ENCODE data around the gene KLC4. TPM values are rescaled to one million over a fixed set of nuclear protein-coding genes. Genes with fewer than 3 reads are reported as not detected.
A peak's percentile ranks its signal among the peaks of the same experiment; 100 is the strongest.
"Not testable (repeated sequence)": the region's sequence is repeated elsewhere in the genome, so short reads cannot be mapped to it uniquely, and the experiment has no call there.

KLC4 gene
- total RNA-seq, 1 donor, result 33.7 TPM

DNA sequence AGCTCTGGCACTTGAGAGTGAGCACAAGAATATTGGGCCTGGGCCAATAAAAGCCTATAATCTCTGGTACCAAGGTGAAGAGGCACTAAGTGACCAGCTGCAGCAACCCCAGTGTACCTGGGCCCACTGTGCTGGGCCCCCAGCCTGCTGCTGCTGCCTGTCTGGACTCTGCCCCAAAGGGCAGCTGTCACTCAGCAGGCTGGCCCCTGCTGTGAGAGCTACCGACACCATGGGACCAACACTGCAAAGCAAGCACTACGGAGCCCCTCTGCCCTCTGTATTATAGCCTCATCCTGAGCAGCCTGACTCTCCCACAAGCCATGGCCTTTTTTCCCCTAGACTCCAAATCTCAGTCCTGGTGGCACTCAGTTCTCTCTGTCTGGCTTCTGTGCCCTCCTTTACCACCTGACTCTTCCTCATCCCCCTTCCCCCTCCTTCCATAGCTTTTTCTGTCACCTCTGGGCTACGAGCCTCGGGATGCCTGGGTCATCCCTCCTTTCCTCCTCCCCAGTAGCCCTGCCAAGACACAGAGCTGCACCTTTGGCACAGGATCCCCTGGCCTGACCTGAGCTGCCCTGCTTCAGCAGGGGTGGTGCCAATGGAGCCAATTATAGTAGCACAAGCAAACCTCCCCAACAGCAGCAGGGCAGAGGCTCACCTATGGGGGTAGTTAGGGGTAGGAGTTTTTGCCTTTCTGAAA is 23.8 kb upstream of the KLC4 start:
- no peak for DNase-seq (ENCODE audit: low read depth in 2 of 3, low spot score in 2 of 3)

DNA sequence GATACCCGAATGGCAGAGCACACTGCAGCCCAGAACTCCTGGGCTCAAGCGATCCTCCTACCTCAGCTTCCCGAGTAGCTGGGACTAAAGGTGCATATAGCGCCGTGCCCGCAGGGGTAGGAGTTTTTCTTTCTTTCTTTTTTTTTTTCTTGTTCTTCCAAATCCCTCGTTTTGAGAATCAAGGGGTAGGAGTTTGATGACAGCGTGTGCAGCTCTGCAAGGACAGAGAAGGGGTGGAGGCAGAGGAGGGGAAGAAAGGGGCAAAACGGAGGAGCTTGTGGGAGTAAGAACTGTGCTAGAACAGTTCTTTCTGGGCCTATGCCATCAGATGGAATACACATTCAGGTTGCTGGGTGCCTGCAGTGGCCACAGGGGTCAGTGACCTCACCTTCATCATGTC is 22.7 kb upstream of the KLC4 start:
- DNase-seq (ENCODE audit: low read depth in 2 of 3, low spot score in 2 of 3), result no peak

DNA sequence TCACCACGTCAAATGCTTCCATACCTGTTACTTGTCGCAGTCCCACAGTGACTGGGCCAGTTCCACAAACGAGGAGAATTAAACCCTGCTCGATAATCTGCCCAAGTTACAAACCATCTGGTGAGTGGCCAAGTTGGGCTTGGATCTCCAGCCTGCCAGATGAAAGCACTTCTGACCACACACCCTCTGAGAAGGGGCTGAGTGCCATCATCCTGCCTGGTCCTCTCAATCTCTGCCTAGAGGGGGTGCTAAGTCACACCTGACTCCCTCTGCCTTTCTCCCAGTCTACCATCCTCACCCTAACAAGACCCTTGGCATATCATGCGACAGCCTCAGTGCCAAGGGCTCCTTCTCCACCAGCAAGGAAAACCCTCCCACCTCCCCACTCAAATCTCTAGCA is 22.2 kb upstream of the KLC4 start:
- DNase-seq (ENCODE audit: low read depth in 2 of 3, low spot score in 2 of 3), result no peak

DNA sequence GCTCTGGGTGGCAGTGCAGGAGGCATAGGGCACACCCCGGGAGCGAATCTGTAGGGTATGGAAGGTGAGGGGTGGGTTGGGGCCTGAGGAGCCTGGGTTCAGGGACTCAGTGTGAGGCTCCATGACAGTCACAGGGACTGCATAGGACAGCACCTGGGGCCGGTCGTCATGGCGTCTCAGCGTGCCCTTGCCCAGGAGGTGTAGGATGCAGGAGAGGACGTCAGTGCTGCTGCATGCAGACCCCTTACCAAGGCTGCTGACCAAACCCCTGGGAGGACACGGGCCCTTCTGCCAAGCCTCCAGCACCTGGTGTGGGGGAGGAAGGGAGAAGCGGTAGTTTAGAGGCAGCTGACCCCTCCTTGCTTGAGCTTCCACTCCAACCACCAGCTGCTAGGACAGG is 21.7 kb upstream of the KLC4 start:
- no peak for DNase-seq (ENCODE audit: low read depth in 2 of 3, low spot score in 2 of 3)

DNA sequence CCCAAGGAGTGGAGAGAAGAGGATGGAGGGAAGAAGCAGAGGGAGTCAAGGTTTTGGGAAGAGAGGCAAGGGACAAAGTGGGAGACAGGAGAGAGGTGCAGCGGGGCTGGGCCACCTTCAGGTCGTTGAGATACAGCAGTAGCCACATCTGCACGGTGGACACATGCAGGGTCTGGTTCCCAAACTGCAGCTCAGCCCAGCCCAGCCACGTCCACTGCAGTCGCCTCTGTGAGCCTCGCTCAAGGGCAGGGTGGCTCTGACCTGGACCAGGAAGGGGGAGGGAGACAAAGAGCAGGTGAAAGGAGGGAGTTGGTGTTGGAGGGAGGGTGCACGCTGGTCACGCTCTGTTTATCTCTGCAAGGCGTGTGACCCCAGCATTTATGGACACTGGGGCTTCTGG is 20.7 kb upstream of the KLC4 start:
- DNase-seq (ENCODE audit: low read depth in 2 of 3, low spot score in 2 of 3), result no peak

DNA sequence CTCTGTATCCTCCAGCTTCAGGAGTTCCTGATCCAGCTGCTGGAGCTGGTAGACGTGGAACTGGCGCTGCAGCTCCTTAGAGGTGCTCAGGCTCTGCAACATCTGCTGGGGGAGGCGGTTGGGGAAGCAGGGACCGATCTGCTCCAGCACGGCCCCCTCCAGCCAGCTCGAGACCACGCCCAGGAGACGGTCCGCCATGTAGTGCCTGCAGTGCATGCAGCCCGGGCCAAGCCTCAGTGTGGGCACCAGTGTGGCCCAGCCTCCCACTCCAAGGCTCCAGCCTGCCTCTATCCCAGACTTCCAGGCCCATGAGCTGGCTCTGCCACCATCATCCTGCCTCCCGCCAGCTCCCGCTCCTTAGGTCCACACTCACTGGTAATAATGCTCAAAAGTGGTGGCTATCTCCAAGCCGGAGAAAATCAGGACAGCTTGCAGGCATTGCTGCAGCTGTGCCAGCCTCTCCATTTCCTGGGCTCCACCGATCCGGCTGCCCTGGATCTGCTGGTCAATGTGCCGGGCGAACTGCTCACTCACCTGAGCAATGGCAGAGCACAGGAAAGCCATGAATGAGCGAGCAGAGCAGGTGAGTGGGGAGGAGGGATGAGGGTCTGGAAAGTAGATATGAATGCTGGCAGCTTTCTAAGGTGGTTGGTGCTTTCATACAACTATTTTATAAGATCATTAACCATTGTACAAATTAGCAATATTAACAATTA is 18.7 kb upstream of the KLC4 start:
- DNase-seq (ENCODE audit: low read depth in 2 of 3, low spot score in 2 of 3), result no peak

DNA sequence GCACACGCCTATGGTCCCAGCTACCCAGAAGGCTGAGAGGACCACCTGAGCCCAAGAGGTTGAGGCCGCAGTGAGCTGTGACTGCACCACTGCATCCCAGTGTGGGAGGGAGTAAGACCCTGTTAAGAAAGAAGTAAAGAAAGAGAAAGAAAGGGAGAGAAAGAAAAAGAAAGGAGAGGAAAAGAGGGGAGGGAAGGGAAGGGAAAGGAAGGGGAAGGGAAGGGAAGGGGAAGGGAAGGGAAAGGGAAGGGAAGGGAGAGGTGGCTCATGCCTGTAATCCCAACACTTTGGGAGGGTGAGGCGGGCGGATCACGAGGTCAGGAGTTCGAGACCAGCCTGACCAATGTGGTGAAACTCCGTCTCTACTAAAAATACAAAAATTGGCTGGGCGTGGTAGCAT is 18.0 kb upstream of the KLC4 start:
- not testable (repeated sequence) for DNase-seq (ENCODE audit: low read depth in 2 of 3, low spot score in 2 of 3)

DNA sequence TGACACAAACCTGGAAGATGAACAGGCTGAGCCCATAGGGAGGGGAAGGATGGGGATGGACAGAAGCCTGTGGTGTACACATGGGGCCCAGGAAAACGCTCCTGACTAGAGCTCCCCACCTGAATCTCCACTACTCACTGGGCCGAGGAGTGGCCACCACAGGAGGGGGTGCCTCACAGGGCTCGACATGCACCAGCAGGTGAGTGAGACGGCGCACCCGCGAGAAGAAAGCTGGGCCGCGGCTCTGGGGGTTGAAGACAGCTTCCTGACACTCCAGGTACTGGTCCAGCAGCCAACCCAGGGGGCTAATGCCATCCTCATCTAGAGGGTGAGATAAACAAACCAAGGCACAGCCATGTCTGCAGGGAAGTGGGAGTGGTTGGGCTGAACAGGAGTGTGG is 16.1 kb upstream of the KLC4 start:
- DNase-seq (ENCODE audit: low read depth in 2 of 3, low spot score in 2 of 3), result no peak

DNA sequence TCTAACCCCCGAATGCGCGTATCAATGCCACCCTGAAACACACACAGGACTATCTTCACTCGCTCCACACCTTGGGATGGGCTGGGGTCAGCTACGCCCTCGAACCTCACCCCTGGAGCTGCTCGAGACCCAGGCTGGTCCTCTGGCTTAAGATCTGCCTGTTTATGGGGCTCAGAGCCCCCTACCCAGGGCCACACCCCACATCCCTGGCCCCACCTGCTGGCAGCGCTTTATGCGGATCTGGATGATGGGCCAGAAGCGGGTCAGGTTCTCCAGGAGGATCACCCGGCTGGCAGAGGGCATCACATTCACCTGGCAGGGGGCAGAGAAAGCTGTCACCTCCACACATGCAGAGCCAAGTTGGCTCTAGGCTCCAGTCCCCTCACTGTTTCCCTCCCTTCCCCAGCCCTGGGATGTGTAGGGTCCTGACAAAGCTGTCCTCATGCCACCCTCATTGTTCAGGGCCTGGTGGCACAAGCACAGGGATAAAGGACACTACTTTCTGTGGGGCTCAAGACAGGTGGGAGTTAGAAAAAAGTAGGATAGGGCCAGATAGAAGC is 14.0 kb upstream of the KLC4 start:
- DNase-seq (ENCODE audit: low read depth in 2 of 3, low spot score in 2 of 3), result no peak

DNA sequence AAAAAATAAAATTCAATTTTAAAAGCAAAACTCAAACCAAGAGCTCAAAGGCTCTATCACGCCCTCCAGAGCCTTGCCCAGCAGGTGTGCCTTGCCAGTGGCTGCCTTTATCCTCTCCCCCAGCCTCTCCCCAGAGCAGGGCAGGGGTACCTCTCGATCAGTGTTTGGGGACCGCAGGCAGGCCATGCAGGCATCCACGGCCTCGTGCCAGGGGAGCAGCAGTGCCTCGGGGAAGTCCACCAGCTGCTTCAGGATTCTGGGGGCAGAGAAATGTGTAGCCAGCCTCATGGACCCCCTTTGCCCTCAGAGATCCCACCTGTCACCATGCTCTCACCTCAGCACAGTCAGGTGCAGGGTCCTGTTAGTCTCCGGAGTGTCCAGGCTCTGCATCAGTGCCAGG is 11.4 kb upstream of the KLC4 start:
- DNase-seq (ENCODE audit: low read depth in 2 of 3, low spot score in 2 of 3), result no peak

DNA sequence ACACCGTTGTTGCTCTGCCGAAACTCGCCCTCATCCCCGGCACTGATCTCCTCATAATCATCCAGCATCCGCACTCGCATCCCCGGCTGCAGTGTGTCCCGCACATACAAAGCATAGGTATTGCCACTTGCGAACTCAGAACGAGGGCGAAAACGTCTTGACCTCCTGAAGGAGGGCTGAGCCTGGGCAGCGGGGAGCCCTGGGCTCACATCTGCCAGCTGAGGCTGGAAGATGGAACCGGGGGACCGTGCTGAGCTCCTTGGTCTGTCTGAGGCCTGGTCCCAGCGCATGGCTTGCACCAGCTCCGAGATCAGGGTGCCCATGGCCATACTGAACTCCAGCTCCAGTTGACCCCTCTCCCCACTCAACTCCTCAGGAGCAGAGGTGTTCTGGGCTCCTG is 8.4 kb upstream of the KLC4 start:
- DNase-seq (ENCODE audit: low read depth in 2 of 3, low spot score in 2 of 3), result no peak

DNA sequence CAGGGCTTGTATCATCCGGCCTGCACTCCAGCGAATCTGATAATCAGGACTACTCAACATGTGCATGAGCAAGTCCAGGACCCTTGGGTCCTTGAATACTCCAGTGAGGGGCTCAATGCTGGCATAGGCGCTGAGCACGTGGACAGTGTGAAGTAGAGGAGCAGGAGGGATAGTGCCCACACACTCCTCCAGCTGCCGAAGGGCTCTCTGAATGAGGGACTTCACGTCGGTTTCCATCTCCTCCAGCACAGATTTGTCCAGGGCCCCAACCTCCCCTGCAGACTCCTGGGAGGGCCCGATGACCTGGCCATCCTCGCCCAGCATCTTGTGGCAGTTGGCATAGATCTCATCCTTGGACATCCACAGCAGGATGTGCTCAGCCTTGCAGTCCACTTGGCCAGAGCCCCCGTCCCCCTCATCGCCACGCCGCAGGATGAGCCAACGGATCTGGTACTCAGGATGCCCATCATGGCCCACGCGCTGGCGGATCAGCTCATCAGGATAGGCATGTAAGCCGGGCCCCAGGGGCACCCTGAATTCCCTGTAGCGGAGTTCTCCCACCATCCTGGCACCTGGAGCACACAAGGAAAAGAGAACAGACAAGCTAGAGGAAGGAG is 7.1 kb upstream of the KLC4 start:
- DNase-seq (ENCODE audit: low read depth in 2 of 3, low spot score in 2 of 3), result no peak

DNA sequence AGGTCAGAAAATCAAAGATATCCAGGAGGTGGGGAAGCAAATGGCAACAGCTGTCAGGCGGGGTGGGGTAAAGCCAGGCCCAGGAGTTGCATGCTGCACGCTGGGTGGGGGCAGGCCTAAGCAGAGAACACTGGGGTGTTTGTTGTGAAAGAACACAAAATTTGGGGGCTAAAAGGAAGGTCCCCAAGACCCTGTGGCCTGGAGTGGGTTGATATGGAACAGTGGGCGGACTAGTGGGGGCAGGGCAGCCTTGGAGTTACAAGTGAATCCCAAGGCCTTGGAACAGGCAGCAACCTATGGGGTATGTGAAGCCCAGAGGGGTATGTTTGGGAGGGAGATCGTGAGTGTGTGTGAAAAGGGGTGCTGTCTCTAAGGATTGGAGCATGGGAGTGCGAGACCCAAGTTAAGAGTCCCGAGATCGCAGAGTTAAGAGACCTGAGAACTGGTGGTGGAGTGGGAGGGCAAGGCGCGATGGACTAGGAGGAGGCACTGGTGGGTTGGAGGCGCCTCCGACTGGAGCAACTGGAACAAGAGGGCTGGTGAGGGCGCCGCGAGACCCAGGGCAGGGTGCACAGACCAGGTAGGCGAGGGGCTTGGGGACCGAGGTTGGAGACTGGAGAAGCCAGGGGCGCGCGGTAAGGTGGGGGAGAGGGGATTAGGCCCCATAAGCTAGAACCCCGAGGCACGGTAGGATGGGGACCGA is 6.4 kb upstream of the KLC4 start:
- no peak for DNase-seq (ENCODE audit: low read depth in 2 of 3, low spot score in 2 of 3)

DNA sequence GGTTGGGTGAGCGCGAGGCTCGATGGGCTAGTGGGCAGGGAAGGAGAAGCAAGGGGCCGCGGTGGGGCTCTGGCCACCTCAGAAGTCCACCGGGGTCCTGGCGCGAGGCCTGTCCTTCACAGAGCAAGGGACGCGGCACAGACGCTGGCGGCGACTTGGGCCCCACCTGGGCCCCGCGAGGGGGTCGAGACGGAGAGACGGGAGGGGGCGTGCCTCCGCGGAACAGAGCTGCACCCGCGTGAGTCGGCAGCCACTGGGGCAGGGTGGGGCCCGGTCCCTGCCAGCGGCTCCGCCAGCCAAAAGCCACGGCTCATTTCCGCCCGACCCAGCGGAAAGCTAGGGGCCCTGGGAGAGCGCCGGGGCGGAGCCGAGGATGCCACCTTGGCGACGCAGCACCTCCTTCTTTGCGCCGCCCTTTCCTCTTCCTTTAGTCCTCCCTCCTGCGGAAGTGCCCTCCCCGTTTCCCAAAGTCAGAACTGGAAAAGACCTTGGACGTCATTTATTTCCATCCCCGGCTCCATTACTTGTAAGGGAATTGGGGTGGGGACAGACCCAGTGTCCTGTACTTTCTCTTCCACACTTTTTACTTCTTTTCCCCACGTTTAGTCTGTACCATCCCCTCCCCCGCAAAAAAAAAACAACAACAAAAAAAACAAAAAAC is 5.8 kb upstream of the KLC4 start, which contains the start of gene CUL7:
TSS of gene CUL7 (minus strand) at position 307 of the 661 bp plus-strand sequence. CDS start 1,063 bp downstream, outside the sequence.
- DNase-seq (ENCODE audit: low read depth in 2 of 3, low spot score in 2 of 3), result peak; percentile 74 to 94 (median 90)

DNA sequence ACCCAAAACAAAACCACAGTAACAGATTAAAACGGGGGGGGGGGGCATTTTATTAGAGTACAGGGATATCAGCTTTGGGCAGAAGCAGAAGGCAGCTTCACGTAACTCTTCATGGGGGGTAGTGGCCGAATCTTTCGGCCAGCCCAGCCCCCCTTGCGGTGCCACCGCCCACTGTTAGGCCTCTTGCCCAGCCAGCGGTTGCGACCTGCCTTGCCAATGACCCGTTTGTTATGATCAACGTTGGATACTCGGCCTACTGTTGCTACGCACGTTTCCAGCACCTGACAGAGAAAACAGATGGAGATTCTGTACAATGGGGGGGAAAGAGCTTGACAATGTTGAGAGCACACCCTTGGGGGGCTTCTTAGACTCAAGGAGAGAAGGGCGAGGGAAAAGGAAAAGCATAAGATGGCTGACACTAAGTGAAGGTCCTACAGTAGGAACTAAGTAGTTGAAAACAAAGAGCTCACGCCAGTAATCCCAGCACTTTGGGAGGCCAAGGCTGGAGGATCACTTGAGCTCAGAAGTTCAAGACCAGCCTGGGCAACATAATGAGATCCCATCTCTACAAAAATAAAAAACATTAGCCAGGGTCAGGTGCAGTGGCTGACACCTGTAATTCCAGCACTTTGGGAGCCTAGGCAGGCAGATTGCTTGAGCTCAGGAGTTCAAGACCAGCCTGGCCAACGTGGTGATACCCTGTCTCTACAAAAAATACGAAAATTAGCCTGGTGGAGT is 5.1 kb upstream of the KLC4 start:
- no peak for DNase-seq (ENCODE audit: low read depth in 2 of 3, low spot score in 2 of 3)

DNA sequence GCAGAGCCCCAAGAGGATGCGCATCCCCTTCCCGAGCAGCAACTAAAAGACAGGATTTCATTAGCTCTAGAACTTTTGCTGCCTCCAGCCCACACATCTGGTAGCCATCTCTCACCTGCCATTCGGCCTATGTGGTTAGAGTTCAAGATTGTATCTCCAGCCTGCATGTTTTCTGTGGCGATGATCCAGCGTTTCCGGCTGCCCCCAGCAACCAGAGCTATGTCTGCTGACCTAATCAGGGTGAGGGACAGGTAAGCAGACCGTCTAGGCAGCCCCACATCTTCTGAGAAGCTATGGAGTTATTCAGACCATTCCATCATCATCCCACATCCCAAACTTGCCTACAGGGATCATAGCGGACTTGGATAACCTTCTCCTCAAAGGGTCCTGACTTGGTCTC is 3.5 kb upstream of the KLC4 start:
- no peak for DNase-seq (ENCODE audit: low read depth in 2 of 3, low spot score in 2 of 3)

DNA sequence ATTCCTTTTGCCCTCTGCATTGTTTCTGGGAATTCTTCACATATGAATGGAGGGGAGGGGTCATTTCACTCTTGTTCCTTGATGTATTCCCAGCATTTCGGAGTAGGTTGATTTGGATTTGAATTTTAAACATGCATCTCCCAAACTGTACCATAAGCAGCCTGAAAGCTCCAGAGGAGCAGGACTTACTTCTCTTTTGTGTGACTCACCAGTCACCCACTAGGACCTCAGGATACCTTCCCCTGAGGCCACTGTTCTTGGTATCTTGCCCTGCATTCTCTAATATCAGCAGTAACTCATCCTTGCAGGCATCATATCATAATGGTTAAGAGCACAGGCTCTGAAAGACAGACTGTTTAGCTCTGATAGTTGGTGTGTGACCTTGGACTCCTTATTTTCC is 900 bp upstream of the KLC4 start:
- no peak for DNase-seq (ENCODE audit: low read depth in 2 of 3, low spot score in 2 of 3)

DNA sequence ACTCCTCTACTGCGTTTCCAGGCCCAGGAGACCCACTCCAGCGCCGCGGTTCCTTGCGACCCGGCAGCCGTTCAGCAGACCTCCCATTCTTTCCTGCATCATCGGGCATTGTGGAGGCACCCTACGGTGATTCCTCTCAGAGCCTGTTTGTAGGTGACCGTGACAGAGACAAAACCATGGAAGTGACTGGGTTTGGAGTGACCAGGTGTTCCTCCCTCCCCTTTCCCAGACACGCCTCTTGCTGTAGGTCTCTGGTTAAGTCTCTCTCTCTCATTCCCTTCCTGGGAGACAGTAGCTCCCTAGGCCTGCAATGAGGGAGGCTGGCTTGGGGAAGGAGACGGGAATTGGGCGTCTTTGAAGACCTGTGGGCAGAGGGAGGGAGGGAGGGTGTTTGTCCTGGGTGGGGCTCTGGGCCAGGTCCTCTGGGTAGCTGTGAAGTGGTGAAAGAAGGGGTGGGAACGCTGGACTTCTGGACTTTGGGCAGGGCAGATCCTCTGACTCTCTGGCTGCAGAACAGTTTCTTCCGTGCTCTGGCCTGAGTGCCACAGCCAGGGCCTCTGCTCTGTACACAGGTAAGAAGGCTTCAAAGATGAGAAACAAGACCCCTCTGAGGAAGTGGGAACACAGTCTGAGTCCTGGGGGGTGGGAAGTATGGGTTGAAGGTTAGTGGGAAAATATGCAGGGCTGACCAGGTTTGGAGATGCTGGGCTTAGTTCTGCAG is 763 bp downstream of the KLC4 start:
- no peak for DNase-seq (ENCODE audit: low read depth in 2 of 3, low spot score in 2 of 3)

Measured in hematopoietic multipotent progenitor cell (in vitro differentiated cells).